HG03521 (cell line): ENCODE measurements around the gene GATD1.
A peak's percentile ranks its signal among the peaks of the same experiment; 100 is the strongest.

Experiments used
- ATAC-seq: cut with Tn5 transposase; IDR thresholded peaks from one replicate; pipeline ENCODE4 v1.9.1; 2021; ENCODE audit warnings: mild to moderate bottlenecking, moderate library complexity; ENCODE audit not compliant: unreplicated experiment

The GATD1 gene, protein sequence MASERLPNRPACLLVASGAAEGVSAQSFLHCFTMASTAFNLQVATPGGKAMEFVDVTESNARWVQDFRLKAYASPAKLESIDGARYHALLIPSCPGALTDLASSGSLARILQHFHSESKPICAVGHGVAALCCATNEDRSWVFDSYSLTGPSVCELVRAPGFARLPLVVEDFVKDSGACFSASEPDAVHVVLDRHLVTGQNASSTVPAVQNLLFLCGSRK

DNA sequence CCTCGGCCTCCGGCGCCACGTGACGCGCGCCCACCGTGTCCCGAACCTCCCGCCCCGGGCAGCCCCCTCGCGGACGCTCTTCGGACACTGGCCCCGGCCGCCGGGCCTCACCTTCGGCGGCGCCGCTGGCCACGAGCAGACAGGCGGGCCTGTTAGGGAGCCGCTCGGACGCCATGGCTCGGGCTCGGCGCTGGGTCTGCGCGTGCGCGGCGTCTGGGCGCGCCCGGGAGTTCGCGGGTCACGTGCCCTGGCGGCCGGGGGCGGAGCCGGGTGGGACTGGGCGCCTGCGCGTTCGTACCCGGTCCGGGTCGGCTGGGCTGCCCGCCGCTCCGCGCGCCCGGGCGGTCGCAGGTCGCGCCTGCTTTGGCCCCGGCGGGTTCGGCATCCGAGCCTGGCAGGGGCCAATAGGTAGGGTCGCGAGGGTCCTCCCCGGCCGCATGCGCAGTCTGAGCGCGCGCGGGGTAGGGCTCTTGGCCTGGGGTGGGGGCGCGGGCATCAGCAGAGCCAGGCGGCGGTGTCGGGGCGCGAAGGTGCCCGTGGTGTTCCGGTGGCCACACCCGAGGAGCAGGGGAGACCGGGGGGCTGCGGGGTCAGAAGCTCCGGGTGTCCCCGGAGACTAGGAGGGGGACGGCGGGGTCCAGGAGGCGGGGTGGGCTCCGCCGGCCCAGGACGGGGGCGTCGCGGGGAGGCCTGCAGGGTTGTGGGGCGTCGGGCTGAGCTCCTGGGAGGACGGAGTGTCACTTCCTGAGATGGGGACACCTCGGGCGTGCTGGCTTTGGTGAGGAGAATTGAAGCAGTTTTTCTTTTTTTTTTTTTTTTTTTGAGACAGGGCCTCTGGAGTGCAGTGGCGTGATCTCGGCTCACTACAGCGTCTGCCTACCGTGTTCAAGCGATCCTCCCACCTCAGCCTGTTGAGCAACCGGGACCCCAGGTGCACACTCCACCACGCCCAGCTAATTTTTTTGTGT lies at the start of gene GATD1:
Gene GATD1, minus strand, starts transcription at position 200 of the 968 bp plus-strand sequence. Its CDS starts 25 bp downstream, at position 175.
- ATAC-seq, result peak; percentile 81

DNA sequence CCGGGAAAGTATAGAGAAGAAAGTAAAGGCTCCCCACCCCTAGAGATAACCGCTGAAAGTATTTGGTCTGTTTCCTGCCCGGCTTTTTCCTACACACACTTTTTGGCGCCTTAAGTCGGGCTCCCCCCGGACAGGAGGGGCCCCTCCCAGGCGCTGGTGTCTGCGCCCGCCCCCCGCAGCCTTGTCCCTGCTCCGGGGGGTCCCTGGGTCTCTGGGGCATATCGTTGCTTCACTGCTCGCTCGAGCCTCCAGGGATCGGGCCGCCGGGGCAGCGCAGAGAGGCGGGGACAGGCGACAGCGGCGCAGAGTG lies 49.5 kb upstream of the GATD1 start:
- ATAC-seq, result no peak

DNA sequence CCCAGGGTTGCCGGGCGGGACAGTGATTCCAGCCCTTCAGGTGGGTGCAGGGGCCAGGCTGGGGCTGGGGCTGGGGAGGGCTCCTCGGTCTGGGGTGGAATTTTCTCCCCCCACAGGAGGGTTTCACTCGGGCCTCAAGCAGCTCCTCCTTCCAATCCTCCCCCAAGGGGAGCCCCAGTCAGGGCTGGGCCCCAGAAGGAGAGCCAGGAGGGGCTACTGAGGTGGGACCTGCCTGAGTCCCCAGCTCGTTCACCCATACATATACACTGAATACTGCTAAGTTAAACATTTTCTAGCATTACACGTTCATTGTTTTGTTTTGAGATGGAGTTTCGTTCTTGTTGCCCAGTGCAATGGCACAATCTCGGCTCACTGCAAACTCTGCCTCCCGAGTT lies 48.9 kb upstream of the GATD1 start:
- ATAC-seq, result no peak

DNA sequence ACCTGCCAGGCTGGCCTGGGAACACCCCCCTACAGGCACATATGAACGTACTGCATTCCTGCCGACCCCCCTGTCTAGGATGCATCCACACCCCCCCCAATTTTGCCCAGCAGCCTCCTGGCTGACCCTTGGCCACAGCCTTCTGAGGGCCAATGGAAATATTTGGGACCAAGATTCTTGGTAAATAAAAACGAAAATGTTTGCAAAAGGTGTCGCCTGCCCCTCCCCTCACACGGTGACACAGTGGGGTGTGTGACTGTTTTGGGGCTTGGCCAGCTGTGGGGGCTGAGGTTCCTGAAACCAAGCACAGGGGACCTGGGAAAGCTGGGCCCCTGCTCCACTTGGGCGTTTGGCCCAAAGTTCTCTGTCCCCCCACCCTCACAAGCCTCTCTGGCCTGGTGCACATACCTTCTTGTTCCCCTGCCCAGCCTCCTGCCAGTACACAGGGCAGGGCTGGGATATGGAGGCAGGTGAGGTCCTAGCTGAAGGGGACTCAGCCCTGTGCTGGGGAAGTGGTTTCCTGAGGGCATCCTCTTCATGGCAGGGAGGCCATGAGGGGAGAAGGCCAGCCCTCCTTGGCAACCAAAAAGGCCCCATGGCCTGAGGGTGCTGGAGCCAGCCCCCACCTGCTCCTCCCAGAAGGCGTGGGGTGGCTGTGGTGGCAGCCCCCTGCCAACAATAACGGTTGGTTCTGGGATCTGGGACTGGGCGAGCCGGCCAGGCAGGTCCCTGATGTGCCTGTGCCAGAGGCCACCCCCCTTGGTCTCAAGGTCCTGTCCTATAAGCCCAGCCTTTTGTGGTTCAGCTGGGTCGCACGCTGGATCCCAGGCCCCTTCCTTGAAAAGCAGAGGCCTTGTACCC lies 48.3 kb upstream of the GATD1 start:
- no peak for ATAC-seq

DNA sequence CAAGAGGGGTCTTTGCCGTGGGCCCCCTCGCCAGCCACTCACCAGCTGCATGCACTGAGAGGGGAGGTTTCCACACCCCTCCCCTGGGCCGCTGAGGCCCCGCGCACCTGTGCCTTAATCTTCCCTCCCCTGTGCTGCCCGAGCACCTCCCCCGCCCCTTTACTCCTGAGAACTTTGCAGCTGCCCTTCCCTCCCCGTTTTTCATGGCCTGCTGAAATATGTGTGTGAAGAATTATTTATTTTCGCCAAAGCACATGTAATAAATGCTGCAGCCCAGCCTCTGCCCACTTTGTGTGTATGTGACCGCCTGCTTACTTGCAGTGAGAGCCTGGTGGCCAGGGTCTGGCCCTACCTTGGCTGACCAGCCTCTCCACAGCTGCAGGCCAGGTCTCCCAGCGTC lies 47.7 kb upstream of the GATD1 start:
- ATAC-seq, result no peak

DNA sequence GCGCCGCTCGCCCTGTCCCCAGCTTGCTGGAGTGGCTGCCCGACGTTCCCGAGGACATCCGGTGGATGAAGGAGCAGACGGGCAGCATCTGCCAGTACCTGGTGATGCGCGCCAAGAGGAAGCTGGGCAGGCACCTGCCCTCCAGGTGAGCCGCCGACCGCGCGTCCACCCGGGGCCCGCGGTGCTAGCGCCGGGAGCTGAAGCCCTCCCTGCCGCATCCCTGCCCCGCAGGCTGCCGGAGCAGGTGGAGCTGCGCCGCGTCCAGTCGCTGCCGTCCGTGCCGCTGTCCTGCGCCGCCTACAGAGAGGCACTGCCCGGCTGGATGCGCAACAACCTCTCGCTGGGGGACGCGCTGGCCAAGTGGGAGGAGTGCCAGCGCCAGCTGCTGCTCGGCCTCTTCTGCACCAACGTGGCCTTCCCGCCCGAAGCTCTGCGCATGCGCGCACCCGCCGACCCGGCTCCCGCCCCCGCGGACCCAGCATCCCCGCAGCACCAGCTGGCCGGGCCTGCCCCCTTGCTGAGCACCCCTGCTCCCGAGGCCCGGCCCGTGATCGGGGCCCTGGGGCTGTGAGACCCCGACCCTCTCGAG lies 47.1 kb upstream of the GATD1 start:
- no peak for ATAC-seq

DNA sequence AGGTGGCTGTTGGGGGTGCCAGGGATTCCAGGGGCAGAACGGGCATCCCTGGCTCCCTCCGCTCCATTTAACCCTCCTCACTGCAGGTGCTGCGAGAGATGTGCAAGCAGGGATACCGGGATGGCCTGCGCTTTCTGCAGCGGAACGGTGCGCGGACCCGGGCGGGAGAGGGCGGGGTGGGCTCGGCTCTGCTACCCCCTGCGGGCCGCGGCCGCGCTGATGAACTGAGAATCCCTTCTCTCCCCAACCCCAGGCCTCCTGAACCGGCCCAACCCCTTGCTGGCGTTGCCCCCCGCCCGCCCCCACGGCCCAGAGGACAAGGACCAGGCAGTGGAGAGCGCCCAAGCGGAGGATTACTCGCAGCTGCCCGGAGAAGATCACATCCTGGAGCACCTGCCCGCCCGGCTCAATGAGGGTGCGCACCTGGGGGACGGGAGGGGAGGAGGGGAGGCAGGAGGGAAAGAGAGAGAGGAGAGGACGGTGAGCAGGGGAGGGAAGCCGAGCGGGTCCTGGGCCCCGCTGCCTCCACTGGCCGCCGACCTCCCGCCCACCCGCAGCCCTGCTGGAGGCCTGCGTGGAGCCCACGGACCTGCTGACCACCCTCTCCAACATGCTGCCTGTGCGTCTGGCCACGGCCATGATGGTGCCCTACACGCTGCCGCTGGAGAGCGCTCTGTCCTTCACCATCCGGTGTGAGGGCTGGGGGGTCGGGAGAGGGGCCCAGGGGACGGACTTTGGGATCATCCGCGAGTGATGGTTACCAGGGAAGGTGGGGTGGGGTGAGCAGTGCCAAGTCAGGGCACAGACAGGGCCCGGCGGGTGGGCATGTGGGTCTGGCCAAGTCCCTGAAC lies 46.4 kb upstream of the GATD1 start:
- ATAC-seq, result no peak

DNA sequence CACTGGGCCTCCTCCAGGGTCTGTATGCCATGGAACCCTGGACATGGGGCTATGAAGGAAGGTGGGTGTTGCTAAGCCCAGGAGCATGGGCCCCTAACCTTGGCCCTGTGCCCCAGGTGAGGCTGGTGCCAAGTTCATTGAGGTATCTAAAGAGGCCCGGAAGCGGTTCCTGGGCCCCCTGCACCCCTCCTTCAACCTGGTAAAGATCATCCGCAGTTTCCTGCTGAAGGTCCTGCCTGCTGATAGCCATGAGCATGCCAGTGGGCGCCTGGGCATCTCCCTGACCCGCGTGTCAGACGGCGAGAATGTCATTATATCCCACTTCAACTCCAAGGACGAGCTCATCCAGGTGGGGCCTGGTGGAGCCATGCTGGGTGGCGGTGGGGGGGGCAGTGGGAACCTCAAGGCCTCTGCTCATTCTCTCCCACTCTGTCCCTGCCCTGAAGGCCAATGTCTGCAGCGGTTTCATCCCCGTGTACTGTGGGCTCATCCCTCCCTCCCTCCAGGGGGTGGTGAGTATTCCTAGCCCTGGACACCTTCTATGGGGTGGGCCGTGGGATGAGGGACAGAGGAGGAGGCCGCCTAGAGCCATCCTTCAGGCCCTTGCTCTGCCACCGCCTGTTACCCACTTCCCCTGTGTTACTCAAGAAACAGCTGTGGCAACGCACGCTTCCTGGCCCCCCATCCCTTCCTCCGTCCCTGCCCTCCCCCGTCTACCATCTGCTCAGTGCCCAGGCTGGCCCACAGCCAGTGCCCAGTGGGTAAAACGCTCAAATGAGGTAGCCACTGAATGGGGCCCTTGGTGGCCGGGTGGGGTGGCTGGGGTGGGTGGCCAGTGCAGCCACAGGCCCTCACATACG lies 44.5 kb upstream of the GATD1 start:
- ATAC-seq, result no peak

DNA sequence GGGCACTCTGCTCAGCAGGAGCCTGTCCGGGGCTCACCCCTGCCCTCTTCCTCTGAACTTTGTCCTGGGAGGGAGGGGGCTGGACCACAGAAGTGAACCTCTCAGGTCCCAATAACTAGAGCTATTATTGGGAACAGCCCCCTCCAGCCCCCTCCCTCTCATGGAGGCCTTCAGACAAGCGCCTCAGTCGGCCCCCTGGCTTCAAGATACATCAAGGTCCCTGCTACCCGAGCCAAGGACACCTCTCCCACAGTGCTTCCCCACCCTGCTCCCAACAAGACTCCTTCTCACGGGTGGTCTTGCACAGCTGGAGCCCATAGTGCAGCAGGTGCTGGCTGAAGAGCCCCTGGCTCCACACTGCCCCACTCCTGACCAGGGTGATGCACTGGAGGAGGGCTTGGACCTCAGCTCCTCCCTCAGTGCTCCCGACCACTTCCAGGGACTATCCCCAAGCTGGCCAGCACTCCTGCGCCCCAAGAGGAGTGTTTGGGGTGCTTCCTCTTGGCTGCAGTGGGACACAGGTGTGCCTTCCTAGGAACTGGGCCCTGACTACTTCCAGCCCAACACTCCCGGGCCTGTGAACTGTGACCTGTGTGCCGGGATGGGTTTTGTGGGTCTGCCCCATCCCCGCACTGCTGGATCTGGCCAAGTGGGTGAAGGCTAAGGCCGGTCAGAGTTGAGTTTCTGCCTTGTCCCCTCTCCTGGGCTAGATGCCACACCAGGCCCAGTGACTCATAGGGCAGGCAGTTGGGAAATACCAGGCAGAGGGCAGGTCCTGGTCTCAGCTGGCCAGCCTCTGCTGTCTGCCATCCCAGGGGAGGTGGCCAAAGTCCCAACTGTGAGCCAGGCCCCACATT lies 43.6 kb upstream of the GATD1 start:
- ATAC-seq, result no peak

DNA sequence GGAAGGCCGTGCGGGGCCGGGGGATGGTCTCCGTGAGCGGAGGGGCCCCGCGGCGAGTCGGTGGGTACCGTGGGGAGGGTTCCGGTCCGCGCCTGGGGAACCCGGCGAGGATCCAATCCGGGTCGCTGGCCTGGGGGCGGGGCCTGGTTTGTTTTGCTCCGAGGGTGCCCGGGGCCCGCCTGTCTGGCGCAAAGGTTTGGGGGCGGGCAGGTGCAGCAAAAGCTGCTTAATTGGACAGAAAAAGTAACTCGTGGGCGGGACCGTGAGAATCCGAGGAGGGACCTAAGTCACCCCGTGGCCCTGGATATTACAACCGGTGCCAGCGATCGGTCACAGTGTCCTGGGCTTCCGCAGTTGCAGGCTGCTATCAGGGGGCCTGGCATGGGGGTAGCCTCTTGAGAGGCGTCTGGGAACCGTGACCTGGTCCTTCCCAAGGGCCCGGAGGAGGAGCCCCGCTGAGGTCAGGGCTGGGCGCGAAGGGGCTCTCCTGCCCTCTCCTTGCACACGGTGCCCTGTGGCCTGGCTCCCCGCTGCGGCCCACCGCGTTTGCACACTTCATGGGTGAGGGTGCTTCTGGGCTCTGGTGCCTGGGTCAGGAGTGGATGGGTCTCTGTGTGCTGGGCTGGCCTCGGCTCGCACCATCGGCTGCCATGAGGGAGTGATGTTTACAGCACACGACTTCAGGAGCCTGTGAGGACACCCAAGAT lies 42.8 kb upstream of the GATD1 start:
- ATAC-seq, result peak; percentile 58

DNA sequence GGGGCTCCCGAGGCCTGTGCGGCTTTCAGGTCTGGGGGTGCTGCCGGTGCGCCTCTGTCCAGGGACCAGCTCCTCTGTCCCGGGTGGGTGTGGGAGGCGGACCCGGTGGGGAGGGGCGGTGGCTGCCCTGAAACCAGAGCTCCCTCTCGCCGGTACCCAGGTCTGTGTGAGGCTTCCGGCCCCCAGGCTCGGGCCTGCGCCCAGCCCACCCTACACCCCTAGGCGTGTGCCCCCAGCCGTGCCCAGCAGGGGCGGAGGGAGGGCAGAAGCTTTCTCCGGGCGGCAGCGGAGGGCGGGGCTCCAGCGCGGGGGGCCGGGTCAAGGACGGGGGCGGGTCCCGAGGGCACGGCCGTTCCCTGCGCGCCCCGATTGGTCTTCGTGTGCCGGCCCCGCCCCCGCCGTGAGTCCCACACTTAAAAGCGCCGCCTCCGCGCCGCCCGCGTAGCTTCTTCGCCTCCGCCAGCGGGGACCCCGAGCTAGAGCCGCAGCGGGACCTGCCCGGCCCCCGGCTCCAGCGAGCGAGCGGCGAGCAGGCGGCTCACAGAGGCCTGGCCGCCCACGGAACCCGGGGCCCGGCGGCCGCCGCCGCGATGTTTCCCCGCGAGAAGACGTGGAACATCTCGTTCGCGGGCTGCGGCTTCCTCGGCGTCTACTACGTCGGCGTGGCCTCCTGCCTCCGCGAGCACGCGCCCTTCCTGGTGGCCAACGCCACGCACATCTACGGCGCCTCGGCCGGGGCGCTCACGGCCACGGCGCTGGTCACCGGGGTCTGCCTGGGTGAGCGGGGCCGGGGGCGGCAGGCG lies 42.0 kb upstream of the GATD1 start:
- ATAC-seq, result peak; percentile 59

DNA sequence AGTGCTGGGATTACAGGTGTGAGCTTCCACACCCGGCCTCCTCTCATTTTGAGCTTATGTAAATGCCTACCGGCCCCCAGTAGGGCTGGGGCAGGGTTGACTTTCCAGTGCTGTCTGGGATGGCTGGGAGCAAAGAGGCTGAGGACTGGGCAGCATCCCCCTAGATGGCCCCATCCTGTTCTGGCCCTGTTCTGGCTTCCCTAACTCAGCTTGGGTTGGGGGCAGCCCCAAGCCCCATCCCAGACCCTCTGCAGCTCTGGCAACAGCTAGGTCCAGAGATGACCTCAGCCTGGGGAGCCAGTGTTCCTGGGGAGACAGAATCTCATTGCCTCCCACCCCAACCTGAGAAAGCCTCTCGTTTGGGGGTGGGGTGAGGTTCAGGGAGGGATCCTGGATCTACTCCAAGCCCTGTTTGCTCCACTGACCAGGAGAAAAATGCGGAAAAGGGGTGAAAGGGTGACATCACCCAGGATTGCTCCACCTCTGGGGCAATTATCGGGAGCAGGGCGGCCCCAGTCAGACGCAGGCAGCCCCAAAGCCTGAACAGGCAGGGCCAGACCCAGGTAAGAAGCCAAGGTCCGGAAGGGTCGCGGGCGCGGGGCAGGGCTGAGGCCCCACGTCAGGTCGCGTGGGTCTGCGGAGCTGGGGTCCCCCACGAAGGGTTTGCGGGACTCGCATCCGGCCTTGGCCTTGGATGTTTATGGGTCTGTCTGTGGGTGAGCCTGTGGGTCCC lies 41.3 kb upstream of the GATD1 start, which contains the start of gene PNPLA2:
Gene PNPLA2, plus strand, starts transcription at position 519 of the 733 bp plus-strand sequence. CDS start 805 bp downstream, outside the sequence.
- ATAC-seq, result no peak

DNA sequence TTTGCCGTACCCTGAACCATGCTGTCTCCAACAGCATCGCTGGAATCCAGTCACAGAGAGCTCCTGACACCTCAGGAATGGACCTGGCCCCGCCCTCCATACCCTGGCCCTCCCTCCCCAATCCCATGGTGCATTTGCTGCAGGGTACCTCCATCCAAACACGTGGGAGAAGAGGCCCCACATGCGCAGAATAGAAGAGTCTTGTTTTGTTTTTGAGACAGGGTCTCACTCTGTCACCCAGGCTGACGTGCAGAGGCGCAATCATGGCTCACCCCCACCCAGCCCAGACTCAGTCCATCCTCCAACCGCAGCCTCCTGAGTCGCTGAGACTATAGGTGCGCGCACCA lies 39.1 kb upstream of the GATD1 start:
- no peak for ATAC-seq

DNA sequence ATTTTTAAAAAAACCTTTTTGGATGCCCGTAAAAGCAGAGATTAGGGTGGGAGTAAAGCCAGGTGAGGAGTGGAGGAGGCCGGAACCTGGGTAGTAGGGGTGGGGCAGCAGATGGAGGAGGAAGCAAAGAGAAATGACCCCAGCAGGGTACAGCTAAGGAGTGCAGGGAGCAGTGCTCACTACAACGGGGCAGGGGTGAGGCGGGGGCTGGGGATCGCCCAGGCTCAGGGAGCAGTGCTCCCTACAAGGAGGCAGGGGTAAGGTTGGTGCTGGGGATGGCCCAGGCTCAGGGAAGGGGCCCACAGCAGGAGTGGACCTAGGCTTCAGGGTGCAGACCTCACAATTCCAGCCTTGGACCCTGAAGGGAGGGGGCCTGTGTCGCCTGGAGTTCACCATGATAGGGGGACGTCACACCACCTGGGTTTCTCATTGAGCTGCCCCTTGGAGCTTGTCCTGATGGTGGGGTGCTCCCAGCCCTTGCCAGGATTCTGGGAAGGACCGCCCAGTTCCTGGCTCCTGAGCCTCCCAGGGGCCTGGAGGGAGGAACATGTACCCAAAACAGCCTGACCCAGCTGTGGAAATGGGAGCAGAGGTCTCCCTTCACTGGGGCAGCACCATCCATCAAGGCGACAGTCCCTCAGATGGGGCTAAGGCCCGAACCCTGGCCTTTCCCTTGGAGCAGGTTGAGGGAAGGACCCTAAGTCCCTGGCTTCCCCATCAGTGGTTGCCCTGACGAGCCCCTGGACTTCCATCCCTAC lies 38.6 kb upstream of the GATD1 start:
- ATAC-seq, result no peak

DNA sequence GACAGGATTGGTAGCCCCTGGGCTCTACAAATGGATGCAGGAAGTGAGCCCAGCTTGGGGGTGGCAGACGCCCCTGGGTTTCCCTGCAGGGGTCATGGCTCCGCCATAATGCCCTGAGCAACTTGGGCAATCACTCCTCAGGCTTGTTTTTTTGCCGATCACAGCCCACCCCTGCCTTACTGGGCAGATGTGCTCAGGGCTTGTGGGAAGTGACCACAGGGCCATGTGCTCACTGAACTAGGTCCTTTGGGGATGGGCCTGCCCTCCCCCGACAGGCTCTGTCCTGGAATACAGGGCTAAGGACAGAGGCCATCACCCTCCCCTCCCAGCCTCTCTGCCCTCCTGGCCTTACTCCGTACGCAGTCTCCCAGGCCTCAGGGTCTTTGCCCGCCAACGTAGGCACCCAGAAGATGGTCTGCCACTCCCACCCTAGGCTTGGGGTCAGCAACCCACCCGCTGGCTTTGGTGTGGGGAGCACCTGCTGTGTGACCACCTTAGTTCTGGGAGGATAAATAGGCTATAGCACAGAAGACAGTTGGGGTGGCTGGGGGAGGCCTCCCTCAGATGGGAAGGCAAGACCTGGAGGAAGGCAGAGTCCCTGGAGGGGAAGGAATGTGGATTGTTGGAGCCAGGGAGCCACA lies 36.3 kb upstream of the GATD1 start:
- ATAC-seq, result no peak
